Measurements from ENCODE around the gene INTS3.

- TF ChIP-seq CTCF (IDR thresholded peaks at IDR 0.05; ENCODE audit: insufficient read depth, low read depth, low read length): no peak
- TF ChIP-seq EZH2 (IDR thresholded peaks at IDR 0.05; ENCODE audit: insufficient read depth, low read length): no peak
Observed at GRCh38 chr1:153792631-153793041, 64.8 kb downstream of the INTS3 start.
